Stimulated activated CD8-positive, alpha-beta memory T cell treated with anti-CD3 and anti-CD28 coated beads, Interleukin-4, amount 100 ng/mL, for 4 hours (primary cell): ENCODE data around the gene TMEM63A.
"Not testable (repeated sequence)": the region's sequence is repeated elsewhere in the genome, so short reads cannot be mapped to it uniquely, and the experiment has no call there.

Source experiments
- DNase-seq, 2 donors: peaks; one replicate each; pipeline ENCODE4 v3.0.0-alpha.2; 2020; ENCODE audit warnings: low read depth in 2 of 2, low spot score in 1 of 2

The TMEM63A gene

DNA sequence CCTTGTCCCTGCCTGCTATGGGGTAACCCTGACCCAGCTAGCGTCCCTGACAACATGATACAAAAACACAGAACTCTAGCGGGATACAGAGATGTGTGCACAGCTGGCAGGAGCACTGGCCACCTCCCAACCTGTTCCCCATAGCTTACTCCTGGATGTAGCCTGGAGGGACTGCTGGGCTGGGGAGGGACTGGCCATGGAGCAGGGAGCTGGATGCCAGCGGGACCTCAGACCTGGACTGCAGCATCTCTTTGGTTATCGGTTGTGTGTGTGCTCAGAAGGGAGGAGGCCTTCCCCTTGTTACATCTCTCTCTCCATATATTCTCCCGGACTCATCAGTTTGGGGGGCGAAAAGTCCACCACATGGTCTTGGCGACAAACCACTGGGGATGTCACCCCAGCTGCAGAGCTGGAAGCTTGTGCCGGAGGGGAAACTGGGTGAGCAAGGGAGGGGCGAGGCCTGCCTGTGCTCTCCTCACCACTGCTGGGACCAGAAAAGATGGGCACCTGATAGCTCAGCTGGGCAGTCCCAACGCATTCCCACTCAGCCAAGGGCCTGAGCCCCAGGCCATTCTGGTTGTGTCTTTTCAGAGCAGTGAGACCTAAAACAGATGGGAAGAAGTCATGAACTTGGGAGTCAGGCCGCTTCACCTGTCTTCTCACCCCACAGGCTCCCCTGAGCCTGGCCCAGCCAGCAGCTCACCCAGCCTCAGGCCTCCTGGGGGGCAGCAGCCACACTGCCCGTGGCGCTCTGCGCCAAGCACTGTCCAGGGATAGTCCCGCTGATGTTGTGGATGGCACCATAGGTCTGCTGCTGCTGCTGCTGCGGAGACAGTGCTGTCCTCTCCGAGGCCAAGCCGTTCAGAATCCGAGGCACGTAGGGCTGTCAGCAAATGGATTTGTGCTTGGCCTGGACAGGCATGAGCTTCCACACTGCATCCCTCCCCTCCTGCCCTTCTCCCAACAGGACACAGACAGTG is 35.6 kb downstream of the TMEM63A start:
- no peak for DNase-seq

DNA sequence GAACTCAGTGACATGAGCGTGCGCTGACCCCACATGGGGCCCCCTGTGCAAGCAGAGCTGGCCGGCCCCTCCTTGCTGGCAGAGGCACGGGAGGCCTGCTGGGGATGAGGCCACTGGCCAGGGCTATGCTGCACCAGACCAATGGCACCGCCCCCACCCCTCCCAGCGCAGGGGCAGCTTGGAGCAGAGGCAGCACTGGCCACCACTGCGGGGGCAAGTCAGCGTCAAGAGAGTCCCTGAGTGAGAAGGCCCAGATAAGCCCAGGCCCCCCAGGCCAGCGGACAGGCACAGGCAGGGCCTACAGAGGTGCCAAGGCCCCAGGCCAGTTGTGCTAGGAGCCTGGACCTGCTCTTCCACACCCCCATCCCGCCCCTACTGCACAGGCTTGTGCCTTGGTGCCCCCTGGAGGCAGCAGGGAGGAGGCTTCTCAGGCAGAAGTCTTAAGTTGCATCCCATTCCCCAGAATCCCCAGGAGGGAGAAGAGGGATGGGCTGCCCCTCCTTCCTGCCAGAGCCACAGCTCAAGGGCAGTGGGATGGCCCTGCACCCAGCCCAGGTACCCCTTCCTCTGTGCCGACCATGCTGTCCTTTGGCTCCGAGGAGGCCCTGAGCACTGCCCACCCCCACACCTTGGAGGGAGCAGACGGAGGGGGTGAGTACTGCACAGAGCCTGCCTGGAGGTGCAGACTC is 36.5 kb downstream of the TMEM63A start:
- no peak for DNase-seq

DNA sequence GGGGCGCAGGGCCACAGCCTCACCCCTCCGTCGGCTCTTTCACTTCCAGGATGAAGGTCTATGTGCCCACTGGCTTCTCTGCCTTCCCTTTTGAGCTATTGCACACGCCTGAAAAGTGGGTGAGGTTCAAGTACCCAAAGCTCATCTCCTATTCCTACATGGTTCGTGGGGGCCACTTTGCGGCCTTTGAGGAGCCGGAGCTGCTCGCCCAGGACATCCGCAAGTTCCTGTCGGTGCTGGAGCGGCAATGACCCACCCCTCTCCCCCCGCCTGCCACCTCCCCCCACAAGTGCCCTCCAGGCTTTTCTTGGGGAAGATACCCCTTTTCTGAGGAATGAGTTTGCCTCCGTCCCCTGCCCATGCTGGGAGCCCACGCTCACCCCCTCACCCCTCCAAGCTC is 37.1 kb downstream of the TMEM63A start:
- DNase-seq, result no peak

DNA sequence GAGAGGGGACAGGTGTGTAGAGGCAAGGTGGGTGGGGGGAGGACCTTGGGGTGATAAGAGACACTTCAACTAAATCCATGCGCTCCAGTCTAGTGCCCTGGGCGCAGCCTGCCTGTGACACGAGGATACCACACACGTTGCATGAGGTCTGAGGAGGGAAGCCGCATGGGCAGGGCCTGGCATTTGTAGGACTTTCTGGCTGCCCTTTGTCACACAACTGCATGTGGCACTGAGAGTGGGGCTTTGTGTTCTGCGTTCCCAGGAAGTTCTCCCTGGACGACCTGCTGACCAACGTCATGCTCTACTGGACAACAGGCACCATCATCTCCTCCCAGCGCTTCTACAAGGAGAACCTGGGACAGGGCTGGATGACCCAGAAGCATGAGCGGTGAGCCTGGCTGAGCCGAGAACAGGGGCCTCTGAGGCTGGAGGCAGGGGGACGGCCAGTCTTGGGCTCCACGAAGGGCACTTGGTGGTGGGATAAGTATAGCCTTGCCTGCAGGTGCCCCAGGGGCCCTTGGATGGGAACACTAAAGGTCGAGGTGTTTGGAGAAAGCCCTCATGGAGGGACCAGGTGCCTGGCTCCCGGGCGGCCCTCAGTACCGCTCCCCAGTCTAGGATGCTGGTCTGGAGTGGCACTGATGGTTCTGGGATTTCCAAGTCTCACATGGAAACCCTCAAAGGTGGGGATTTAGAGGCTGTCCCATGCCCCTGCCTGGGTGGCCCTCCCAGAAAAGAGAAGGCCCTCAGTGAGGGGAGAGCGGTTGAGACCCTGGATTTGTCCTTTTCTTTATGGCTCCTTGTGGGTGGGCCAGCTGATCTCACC is 37.7 kb downstream of the TMEM63A start:
- DNase-seq, result no peak

DNA sequence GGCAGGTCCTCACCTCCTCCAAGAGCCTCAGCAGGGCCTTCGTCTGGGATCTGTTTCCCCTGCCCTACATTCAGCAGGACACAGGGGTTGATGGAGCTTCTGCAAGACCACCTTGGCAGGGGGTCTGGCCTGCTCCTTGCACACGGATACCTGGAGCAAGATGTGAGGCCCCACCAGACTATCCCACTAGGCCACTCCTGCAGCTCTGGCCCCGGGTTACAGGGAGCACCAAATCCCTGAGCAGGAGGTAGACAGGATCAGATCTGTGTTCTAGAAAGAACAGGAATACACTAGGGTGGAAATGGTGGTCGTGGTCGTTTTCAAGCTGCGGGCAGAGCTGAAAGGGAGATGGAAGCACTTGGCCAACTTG is 38.8 kb downstream of the TMEM63A start:
- no peak for DNase-seq

DNA sequence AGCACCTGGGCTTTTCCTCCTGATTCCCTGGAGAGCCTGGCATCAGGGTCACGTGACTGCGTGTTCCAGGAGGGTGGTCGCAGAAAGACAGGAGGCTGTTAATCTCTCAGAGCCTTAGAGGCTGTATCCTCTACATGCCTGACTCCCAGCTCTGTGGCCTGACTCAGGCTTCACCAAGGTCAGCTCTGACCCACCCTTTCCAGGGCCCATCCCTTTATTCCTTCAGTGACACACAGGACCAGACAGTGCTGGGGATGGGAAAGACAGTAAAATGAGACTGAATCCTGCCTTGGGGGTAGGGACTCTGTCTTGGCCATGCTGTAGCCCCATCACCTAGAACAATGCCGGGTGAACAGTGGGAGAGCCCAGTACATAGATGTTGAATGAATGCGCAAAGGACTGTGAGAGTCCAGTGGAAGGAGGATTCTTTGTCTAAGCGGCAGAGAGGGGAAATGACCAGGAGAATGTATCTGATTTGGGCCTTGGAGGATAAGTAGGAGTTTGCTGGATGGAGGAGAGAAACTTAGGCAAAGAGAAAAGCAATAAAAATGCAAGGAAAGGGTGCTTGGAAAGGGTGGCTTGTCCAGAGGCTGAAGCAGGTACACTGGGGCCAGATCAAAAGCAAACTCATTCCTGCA is 39.3 kb downstream of the TMEM63A start:
- DNase-seq, result no peak

DNA sequence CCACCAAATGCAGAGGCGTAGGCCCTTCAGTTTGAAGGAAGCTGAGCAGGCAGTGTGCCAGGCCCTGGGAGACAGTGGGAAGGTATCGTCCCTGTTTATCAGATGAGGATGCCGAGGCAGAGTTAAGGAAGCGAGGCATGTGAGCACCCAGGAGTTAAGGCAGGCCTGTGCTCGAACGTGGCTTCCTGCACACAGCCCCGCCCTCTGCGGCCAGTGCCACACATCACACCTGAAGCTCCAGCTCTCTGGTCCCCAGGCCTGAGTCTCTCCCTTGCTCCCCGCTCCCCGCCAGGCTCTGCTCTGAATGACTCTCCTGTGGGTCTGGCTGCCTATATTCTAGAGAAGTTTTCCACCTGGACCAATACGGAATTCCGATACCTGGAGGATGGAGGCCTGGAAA is 40.1 kb downstream of the TMEM63A start:
- DNase-seq, result no peak

DNA sequence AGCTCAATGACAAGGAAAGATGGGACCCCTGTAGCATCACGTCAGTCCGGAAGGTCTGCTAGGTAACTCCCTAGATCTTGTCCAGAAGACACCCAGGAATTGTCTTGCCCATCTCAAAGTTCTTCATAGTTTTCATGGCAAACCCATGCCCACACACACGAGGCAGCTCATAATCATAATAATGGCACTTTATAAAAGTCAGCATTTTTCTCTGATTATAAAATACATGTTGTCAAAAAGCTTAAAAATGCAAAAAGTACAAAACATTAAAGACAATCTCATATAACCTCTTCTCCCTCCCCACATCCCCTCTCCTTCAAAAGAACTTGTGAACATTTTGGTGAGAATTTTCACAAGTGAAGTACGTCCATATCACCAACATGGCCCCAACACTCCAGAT is 41.5 kb downstream of the TMEM63A start:
- no peak for DNase-seq

DNA sequence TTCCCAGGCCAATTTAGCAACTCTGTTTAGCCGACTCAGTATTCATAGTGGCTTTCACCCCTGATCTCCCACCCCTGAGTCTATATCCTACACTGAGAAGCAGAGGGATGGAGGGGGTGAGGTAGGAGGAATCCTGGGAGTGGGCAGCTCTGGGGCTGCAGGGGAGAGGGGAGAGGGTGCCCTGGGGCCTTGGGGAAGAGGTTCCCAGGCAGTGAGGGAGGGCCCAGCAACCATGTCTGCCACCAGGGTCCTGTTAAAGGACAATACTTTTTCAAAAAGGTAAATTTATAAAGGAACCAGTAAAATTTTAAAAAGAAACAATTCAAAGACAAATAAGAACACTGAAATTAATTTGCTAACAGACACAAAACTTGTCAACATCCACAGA is 42.0 kb downstream of the TMEM63A start:
- DNase-seq, result no peak

DNA sequence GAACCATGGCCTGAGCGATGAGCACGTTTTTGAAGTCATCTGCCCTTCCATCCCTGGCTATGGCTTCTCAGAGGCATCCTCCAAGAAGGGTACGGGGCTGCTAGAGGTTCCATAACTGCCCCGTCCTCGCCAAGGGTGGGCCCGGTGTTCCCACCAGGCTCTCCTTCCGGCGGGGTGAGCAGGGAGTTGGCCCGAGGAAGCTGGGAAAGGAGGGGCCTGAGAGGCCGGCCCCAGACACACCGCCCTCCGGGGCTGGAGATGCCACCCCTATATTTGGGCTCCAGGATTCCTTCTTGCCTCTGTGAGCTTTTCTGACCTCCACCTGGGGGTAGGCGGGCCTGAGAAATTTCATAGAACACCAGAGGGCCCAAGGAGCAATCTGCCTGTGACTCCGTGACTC is 43.4 kb downstream of the TMEM63A start:
- DNase-seq, result no peak

DNA sequence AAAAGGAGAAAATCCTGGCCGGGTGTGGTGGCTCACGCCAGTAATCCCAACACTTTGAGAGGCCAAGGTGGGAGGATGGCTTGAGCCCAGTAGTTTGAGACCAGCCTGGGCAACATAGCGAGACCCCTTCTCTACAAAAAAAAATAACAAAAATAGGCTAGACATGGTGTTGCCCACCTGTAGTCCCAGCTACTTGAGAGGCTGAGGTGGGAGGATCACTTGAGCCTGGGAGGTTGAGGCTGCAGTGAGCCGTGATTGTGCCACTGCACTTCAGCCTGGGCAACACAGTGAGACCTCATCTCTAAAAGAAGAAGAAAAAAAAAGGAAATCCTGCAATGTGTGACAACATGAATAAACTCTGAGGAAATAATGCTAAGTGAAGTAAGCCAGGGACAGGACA is 45.9 kb downstream of the TMEM63A start:
- not testable (repeated sequence) for DNase-seq

DNA sequence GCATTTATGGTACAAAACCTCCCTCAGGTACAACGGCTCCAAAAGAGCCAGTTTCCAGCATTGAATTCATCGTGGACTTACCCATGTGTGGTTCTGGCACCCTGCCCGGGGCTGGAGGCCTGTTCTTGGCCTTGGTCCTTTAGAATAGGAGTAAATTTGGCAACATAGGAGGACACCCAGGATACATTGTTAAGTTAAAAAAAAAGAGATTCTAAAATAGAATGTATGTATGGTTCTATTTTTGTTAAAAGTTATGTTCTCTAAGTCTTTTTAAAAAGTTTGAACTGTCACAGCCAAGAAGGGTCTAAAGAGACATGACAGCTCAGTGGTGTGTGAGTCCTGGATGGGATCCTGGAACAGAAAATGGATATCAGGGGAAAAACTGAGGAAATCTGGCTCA is 46.3 kb downstream of the TMEM63A start:
- no peak for DNase-seq

DNA sequence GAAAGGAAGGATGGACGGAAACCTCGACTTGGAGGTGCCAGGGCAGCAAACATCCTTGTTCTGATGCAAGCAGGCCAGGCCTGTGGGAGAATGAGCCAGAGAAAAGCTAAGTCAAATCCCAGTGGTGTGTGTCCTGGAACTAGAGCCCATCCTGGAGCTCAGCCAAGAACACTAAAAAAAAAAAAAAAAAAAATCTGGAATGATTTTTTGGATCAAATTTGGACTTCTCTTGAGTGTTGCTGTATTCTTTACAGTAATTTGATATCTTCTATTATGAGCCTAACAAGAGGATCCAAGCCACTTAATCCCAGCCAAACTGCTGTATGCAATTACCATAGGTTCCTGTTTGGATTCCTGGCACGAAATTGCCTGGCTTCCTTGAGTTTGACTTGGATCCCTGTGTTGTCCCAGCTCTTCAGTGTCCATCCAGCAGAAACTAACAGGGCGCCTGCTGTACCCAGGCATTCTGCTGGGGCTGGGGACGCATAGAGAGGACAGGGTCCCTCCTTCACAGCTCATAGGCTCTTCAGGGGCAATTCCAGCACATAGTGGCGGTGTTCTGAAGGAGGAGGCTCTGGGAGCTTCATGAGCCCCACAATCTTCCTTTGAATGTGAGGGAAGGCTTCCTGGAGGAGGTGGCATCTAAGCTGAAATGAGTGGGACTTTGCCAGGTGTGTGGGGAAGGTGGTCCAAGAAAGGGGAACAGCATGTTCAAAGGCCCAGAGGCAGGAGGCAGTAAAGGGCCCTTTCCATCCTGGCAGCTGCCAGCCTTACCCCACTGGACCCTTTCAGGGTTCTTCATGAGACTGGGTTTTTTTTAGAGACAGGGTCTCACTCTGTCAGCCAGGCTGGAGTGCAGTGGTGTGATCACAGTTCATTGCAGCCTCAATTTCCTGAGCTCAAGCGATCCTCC is 47.5 kb downstream of the TMEM63A start:
- no peak for DNase-seq

DNA sequence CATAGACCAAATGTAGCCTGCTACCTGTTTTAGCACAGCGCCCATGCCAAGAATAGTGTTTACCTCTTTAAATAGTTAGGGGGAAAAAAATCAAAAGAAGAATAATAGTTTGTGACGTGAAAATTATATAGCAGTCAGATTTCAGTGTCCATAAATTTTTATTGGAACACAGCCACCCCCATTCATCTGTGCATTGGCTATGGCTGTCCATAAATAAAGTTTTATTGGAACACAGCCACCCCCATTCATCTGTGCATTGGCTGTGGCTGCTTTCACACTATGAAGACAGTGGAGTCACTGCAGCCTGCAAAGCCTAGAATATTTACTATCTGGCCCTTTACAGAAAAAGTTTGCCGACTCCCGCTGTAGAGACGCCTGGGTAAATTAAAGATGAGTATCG is 51.3 kb downstream of the TMEM63A start:
- DNase-seq, result no peak

DNA sequence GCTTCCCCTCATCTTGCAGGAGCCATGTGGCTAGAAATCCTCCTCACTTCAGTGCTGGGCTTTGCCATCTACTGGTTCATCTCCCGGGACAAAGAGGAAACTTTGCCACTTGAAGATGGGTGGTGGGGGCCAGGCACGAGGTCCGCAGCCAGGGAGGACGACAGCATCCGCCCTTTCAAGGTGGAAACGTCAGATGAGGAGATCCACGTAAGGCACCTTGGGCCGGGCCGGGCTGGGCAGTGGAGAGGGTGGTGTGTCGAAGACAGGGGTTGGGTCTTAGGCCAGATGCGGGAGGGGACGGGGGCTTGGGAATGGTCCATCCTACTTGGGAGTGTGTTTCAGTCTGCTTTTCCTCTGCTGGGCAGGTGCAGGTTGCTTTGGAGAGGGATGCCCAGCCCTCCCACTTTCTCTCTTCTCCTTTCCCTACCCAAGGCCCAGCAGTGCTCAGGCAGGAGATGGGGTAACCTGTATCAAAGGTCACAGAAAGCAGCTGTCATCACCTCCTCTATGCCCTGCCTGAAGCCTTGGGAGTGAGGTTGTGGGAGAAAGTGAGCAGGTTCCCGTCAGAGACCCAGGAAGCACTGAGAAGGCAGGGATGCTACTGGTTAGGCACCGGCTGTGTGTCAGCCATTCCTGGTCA is 53.4 kb downstream of the TMEM63A start:
- DNase-seq, result no peak

DNA sequence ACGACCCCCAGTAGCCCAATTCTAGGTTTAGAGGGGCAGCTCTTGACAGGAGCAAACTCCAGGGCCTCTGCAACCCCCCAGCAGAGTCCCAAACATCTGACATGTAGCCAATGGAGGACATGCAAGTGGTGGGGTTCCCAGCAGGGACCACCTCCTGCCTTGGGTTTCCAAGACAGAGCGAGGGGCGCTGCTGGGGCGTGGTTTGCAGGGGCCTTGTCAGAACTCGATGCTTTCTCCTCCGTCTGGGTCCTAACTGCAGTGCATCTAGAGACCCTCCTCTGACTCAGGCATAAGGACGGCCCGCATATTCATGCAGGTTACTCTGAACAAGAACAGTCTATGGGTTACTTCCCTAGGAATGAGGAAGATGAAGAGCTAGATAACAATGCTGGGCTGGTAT is 55.1 kb downstream of the TMEM63A start:
- DNase-seq, result no peak

DNA sequence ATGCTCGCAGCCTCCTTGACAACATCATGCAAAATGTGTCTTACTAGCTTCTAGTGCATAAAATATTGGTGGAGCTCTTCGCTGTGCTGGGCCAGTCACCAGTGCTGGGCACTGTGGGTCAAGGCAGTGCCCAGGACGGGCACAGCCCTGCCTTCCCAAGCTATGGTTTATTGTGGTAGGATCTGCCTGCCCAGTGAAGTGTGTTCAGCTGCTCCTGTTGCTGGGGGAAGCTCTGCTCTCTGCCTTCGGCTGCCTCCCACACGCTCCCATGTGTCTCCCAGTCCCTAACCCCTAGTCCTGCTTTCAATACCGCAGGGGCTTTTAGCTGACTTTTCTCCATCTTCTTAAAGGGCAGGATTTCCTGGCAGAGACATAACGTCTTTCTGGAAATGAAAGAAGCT is 56.6 kb downstream of the TMEM63A start:
- DNase-seq, result no peak

DNA sequence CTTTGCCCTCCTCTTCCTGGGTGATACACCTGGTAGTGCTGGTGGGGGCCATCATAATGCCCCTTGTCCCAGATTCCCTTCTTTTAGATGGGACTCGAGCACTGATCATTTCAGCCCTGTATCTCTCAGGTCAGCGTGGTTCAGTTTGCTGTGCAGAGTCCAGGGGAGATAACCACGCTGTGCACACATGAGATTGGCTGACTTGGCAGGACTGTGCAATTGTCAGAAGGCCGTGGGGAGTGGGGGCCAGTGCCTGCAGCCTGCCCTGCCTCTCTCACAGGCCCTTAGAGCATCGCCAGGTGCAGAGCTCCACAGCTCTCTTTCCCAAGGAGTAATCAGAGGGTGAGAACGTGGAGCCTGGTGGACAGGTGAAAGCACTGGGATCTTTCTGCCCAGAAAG is 57.1 kb downstream of the TMEM63A start:
- no peak for DNase-seq

DNA sequence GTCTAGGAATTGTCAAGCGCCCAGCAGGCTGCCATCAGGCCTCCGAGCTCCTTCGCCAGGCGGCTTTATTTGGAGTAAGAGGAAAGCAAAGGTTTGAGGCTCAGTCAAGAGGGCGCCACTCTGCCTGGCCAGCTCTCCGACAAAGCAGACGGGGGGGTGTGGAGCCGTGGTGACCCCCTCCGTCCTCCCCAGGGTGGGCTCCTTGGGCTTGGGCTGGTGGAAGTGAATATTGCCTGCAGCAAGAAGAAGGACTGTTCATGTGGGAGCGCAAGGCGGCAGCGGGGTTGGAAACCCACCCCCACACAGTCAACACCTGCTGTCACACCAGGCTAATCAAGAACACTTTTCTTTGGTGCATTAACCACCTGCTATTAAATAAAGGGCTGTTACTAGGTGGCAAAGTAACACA is 57.6 kb downstream of the TMEM63A start:
- DNase-seq, result no peak

DNA sequence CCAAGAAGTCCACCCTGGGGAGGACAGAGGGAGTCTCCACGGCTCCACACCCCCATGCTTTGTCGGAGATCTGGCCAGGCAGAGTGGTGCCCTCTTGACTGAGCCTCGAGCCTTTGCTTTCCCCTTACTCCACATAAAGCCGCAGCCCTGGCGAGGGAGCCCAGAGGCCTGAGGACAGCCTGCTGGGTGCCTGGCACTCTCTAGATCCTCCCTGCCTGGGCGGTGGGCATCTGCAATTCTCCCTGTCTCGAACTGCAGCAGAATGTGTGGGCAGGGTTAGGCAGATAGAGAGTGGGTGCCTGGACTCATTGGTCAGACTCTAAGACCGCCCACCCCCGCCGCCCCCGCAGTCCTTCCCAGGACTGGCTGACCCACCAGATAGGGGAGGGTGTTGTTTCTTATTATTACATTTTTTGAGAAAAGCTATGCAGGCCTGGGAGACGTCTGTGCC is 58.3 kb downstream of the TMEM63A start:
- no peak for DNase-seq
